ENCODE data around the gene LINS1.

The LINS1 gene

GRCh38 chr15:100588638-100589242 lies 13.2 kb downstream of the LINS1 start:
- Mint-ChIP-seq H3K27ac (no peak overlapping the region), H3K9me3 (peaks cover 9 to 18% of the 10 kb centered on the region in 2 donors), H3K4me1 (peaks cover 61% of the 10 kb centered on the region), H3K4me3 (no peak overlapping the region), H3K27me3 (no peaks in the 10 kb centered on the region)
- DNase-seq (no peak), ATAC-seq (no peak)

DNA sequence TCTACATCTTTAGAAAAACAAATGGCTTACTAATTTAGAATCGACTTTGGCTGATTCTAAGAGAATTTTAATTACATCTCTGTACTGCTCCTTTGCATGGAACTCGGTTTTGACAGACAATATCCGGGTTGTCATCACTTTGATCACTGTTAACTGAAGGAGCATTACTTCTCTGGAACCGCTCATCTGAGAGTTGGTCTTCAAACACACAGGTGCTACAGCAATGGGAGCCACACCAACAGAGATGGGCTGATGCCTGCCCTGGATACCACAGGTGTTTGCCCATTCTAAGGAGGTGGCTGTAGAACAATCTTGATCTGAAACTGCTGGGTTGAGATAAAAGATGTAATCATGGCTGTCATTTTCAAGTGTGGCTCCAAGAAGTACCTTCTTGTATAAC lies 21.6 kb downstream of the LINS1 start:
- Mint-ChIP-seq H3K4me1 (peaks cover 56% of the 10 kb centered on the region), H3K27ac (peak overlapping the region in 1 of 2 donors; percentile 46)

DNA sequence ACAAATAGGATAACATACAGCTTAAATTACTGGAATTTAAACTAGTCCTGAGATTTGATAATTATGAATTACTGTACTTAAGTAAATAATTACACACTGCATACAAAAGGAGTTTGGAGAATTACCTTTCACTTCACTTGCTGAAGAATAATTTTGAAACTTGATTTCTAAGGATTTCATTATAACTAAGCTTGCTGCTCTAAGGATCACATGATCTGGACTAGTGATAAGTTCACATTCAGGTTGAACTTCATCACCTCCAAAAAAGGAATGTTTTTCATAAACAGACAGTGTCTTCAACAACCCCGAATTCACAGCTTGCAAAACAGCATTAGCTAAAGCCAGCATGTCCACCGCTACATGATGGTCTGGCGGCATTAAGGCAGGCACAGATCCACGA lies 28.5 kb downstream of the LINS1 start:
- Mint-ChIP-seq H3K27me3 (no peaks in the 10 kb centered on the region), H3K27ac (peak overlapping the region in 1 of 2 donors; percentile 89), H3K4me1 (peaks cover 37% of the 10 kb centered on the region), H3K9me3 (no peaks in the 10 kb centered on the region), H3K4me3 (no peak overlapping the region)
- ATAC-seq, result no peak
- DNase-seq, result no peak

More for the DNA sequence above, 21.6 kb downstream of the LINS1 start:
- ATAC-seq, result peak; percentile 49
- DNase-seq, result no peak
- Mint-ChIP-seq H3K9me3 (peaks cover 5 to 23% of the 10 kb centered on the region in 2 donors), H3K27me3 (no peaks in the 10 kb centered on the region), H3K4me3 (peak overlapping the region in 1 of 2 donors; percentile 42)

DNA sequence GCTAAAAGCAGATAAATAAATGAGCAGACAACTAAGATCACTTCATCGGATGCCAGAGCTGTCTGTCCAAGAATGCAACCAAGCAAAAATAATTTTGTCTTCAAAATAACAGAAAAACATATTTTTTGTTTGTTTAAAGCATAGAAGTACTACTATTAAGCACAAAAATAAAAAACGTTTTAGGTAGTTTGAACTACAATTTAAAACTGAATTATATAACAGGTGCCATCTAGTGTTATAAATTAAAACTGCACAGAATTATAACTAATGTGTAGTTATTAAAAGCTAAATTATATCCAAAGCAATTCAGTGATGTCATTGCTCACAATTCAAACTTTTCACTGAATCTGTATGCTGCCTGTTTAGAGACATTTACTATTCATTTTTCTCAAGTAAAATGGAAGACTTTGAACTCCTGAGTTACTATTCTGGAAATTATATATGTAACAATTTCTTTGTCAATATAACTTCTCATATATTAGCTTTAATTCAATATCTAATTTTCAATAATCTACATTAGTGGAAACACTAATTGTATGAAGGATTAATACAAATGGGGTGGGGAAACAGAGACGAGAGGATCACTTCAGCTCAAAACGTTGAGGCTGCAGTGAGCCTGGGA lies 29.5 kb downstream of the LINS1 start:
- ATAC-seq (no peak), DNase-seq (no peak)
- Mint-ChIP-seq H3K4me1 (peaks cover 37% of the 10 kb centered on the region), H3K27ac (no peak overlapping the region), H3K4me3 (no peak overlapping the region), H3K9me3 (no peaks in the 10 kb centered on the region), H3K27me3 (no peaks in the 10 kb centered on the region)

DNA sequence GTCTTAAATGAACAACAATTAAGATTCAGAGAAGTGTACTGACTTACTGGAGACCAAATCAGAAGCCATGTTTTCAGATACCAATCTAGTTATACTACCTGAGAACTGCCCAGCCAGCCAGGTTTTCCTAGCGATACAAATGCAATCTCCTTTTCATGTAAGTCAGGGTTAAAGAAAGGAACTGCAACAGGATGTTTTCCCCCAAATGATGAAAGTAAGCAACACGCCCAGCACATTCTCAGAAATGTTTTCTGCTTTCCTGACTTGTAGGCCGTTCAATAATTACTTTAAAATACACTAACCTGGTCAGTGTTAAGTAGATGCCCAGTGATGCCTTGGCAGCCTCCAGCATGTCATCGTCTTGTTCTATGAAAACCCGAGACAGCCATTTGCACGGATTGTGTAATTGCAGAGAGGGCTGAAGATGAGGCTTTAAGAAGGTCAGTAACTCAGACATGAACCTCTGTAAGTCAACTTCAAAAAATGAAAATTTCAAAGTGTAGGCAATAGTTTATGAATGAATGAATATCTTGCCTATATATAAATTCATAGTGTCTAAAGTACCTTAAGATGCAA lies 30.3 kb downstream of the LINS1 start:
- DNase-seq (no peak), ATAC-seq (no peak)
- Mint-ChIP-seq H3K4me3 (peak overlapping the region in 1 of 2 donors; percentile 77), H3K27me3 (no peaks in the 10 kb centered on the region), H3K27ac (peak overlapping the region in 1 of 2 donors; percentile 87), H3K9me3 (no peaks in the 10 kb centered on the region), H3K4me1 (peaks cover 33% of the 10 kb centered on the region)

GRCh38 chr15:100570735-100571313 lies 31.2 kb downstream of the LINS1 start:
- DNase-seq, result no peak
- no peaks in the 10 kb centered on the region for H3K27me3 Mint-ChIP-seq
- peak overlapping the region in 1 of 2 donors; percentile 87 for H3K27ac Mint-ChIP-seq
- ATAC-seq, result peak; percentile 82
- peak overlapping the region; percentile 49 to 77 for H3K4me3 Mint-ChIP-seq
- no peaks in the 10 kb centered on the region for H3K9me3 Mint-ChIP-seq
- H3K4me1 Mint-ChIP-seq, result peaks cover 24% of the 10 kb centered on the region

DNA sequence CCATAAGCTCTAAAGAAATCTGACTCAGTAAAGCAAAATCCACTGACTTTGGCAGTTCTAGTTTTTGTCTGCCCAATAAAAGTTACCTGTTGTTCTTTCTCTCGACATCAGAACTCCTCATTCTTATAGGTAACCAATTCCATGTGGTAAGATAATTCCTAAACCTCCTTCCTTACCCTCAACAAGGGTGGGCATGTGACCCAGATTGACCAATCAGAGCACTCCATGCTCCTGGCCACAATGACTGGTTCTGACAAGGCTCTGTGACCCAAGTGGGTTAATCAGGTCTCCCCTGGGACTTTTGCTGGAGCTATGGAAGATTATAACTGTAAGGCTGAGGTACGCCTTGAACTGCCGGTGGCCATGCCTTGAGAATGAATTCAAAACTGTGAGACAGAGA lies 31.7 kb downstream of the LINS1 start:
- Mint-ChIP-seq H3K27me3 (no peaks in the 10 kb centered on the region), H3K27ac (peak overlapping the region in 1 of 2 donors; percentile 87), H3K4me3 (peak overlapping the region in 1 of 2 donors; percentile 77), H3K4me1 (peaks cover 20% of the 10 kb centered on the region), H3K9me3 (no peaks in the 10 kb centered on the region)
- DNase-seq, result no peak
- no peak for ATAC-seq

- ATAC-seq (no peak), DNase-seq (no peak)
- H3K9me3 Mint-ChIP-seq, result no peaks in the 10 kb centered on the region
- peaks cover 20% of the 10 kb centered on the region for H3K4me1 Mint-ChIP-seq
- H3K4me3 Mint-ChIP-seq, result no peak overlapping the region
- no peaks in the 10 kb centered on the region for H3K27me3 Mint-ChIP-seq
- peak overlapping the region in 1 of 2 donors; percentile 72 for H3K27ac Mint-ChIP-seq
These were observed 32.6 kb downstream of the LINS1 start for GRCh38 chr15:100569391-100569790.

DNA sequence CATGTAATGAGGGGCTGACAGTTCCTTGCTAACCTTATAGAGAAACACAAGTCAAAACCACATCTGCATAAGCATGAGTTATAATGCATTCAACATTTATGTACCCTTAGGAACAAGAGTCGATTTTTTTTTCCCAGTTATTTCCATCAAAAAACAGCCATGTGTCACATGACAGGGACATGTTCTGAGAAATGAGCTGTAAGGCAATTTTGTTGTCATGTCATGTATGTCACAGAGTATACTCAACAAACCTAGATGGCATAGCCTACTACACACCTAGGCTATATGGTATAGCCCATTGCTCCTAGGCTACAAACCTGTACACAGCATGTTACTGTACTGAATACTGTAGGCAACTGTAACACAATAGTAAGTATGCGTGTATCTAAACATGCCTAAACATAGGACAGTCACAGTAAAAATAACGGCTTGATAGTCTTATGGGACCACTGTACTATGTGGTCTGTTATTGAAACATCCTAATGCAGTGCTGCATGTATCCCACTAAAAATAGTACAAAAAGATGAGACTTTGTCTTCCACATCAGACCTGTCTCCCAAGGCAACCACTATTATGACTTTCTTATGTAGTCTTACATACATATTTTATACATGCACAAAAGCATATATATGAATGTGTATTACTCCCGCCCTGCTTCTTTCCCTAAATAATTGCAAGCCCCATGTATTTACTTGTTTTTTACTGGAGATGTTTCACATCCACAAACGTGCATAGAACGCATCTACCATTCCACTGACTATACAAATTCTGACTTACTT lies 34.9 kb downstream of the LINS1 start:
- ATAC-seq (no peak), DNase-seq (no peak)
- peak overlapping the region in 1 of 2 donors; percentile 66 for H3K27ac Mint-ChIP-seq
- no peak overlapping the region for H3K4me3 Mint-ChIP-seq
- H3K27me3 Mint-ChIP-seq, result no peaks in the 10 kb centered on the region
- H3K4me1 Mint-ChIP-seq, result peaks cover 19% of the 10 kb centered on the region
- H3K9me3 Mint-ChIP-seq, result no peaks in the 10 kb centered on the region

DNA sequence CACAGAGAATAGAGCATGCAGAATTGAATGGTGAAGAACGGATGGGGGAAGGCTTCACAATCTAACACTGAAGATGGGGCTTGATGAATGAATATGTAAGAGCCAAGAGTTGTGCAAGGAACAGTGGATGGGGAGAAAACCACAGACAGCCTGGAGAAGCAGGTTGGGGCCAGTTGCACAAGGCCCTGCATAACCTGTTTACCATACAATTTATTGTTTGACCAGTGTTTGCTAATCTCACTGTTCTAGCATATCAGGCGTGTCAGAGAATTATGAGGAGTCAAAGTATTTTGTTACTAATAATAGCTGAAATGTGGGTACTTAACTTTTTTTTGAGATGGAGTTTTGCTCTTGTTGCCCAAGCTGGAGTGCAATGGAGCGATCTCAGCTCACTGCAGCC lies 36.4 kb downstream of the LINS1 start:
- DNase-seq (no peak), ATAC-seq (no peak)
- Mint-ChIP-seq H3K4me3 (no peak overlapping the region), H3K27me3 (no peaks in the 10 kb centered on the region), H3K4me1 (peaks cover 5% of the 10 kb centered on the region), H3K9me3 (no peaks in the 10 kb centered on the region), H3K27ac (no peak overlapping the region)

DNA sequence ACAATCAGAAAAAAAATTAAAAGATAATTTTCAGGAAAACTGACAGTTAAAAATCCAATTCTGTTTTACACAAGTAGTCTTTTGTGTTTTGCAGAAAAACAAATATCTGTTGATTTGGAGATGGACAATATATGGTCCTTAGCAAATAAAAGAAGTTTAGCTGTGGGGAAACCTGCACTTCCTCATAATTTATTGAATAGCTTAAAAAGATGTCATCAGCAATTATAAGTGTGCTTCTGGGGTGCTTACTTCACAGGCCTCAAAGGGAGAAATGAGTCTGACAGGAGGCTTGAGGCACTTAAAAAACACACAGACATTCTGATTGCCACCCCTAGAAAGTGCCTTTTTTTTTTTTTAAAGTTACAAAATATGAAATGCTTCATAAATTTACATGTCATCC lies 41.7 kb downstream of the LINS1 start:
- no peak for DNase-seq
- no peak overlapping the region for H3K27ac Mint-ChIP-seq
- no peak for ATAC-seq
- H3K4me1 Mint-ChIP-seq, result no peaks in the 10 kb centered on the region
- no peaks in the 10 kb centered on the region for H3K9me3 Mint-ChIP-seq
- no peaks in the 10 kb centered on the region for H3K27me3 Mint-ChIP-seq
- H3K4me3 Mint-ChIP-seq, result no peak overlapping the region

DNA sequence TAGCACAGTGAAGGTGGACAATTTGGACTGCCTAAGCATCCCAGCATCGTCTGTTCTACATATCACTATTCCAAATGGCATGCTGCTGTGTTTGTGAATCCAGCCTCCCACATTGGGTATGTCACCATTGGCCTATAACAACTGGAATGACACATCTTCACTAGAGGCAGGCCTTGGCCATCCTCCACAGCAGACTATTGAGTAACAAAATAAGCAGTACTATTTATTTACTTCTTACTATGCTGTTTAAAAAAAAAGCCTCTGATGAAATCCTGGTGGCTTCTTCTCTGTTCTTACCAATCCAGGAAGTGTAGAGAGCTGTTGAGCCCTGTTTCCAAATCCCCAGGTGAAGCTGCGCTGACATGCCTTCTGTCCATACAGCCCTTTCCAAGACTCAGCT lies 42.7 kb downstream of the LINS1 start:
- Mint-ChIP-seq H3K4me1 (no peaks in the 10 kb centered on the region), H3K27me3 (no peaks in the 10 kb centered on the region), H3K9me3 (no peaks in the 10 kb centered on the region), H3K27ac (no peak overlapping the region), H3K4me3 (no peak overlapping the region)
- DNase-seq (no peak), ATAC-seq (no peak)

DNA sequence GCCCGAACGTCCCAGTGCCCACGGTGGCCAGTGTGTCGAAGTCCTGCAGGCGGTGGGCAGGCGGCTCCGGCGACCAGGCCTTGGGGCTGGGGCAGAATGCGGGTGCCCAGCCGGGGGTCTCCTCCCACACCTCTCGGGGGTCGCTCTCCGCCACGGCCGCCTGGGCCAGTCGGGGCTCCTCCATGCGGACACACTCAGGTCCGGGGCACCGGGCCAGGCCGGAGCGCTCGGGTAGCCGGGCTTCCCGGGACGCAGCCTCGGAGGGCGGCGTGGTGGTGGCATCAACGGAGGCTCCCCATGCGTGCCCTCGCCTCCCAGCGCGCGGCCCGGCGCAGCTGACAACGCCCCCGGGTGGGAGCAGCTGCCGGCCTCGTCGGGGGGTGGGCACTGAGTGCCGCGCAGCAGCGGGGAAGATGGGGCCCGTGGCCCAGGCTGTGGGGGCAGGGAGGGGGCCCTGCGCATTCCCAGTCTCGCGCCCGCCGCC lies 43.2 kb downstream of the LINS1 start:
- H3K4me3 Mint-ChIP-seq, result no peak overlapping the region
- H3K27me3 Mint-ChIP-seq, result no peaks in the 10 kb centered on the region
- no peaks in the 10 kb centered on the region for H3K9me3 Mint-ChIP-seq
- DNase-seq (no peak), ATAC-seq (peak; percentile 67)
- no peaks in the 10 kb centered on the region for H3K4me1 Mint-ChIP-seq
- H3K27ac Mint-ChIP-seq, result no peak overlapping the region

DNA sequence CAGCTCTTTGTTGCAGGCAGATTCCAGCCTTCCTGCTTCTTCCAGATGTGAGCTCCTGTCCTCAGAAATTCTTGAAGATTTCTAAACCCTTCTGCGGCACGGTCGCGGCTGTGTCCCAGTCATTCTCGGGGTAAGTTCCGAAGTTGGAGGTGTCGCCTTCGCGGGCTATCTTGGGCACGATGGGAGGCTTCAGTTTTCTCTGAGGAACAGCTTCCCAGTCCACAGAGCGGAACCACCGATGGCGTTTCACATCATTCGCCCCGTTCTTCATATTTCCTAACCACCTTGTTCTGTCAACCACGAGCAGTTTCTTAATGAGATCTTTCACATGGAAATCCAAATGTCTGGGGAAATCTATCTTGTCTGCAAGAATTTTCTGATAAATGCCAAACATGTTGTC lies 48.5 kb downstream of the LINS1 start:
- Mint-ChIP-seq H3K4me3 (no peak overlapping the region), H3K27ac (no peak overlapping the region)

GRCh38 chr15:100547961-100548360 lies 54.0 kb downstream of the LINS1 start:
- ATAC-seq, result no peak
- no peak for DNase-seq
- no peak overlapping the region for H3K27ac Mint-ChIP-seq
- peaks cover 0 to 6% of the 10 kb centered on the region in 2 donors for H3K9me3 Mint-ChIP-seq
- no peak overlapping the region for H3K4me3 Mint-ChIP-seq
- peaks cover 16% of the 10 kb centered on the region for H3K4me1 Mint-ChIP-seq
- H3K27me3 Mint-ChIP-seq, result no peaks in the 10 kb centered on the region

More for the DNA sequence above, 48.5 kb downstream of the LINS1 start:
- no peaks in the 10 kb centered on the region for H3K4me1 Mint-ChIP-seq
- ATAC-seq (no peak), DNase-seq (no peak)
- H3K27me3 Mint-ChIP-seq, result no peaks in the 10 kb centered on the region
- peaks cover 0 to 6% of the 10 kb centered on the region in 2 donors for H3K9me3 Mint-ChIP-seq

All from stimulated activated naive CD8-positive, alpha-beta T cell treated with anti-CD3 and anti-CD28 coated beads, Interleukin-15, amount 100 ng/mL, for 72 hours (primary cell).